Measurements from ENCODE around the gene SLU7. TPM values are rescaled to one million over a fixed set of nuclear protein-coding genes. Genes with fewer than 3 reads are reported as not detected.
"Not testable (repeated sequence)": the region's sequence is repeated elsewhere in the genome, so short reads cannot be mapped to it uniquely, and the experiment has no call there.

Gene SLU7
- total RNA-seq, 4 donors from 2014 or later, result 48.1 to 118 (median 83.8) TPM

- no peak for DNase-seq (ENCODE audit: low spot score in 2 of 2)
- H3K9me3 ChIP-seq, result no peaks in the 10 kb centered on the region
- no peak overlapping the region for H3K4me3 ChIP-seq
- no peak overlapping the region for H3K27ac ChIP-seq
- H3K4me1 ChIP-seq, result peaks cover 15% of the 10 kb centered on the region
- TF ChIP-seq POLR2A (IDR thresholded peaks at IDR 0.05) (no peak), POLR2AphosphoS5 (IDR thresholded peaks at IDR 0.05) (no peak), EP300 (IDR thresholded peaks at IDR 0.05) (no peak)
- TF ChIP-seq, protein P1, sequence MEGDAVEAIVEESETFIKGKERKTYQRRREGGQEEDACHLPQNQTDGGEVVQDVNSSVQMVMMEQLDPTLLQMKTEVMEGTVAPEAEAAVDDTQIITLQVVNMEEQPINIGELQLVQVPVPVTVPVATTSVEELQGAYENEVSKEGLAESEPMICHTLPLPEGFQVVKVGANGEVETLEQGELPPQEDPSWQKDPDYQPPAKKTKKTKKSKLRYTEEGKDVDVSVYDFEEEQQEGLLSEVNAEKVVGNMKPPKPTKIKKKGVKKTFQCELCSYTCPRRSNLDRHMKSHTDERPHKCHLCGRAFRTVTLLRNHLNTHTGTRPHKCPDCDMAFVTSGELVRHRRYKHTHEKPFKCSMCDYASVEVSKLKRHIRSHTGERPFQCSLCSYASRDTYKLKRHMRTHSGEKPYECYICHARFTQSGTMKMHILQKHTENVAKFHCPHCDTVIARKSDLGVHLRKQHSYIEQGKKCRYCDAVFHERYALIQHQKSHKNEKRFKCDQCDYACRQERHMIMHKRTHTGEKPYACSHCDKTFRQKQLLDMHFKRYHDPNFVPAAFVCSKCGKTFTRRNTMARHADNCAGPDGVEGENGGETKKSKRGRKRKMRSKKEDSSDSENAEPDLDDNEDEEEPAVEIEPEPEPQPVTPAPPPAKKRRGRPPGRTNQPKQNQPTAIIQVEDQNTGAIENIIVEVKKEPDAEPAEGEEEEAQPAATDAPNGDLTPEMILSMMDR (IDR thresholded peaks at IDR 0.05), result no peak
- no peaks in the 10 kb centered on the region for H3K27me3 ChIP-seq
- no peaks in the 10 kb centered on the region for H3K36me3 ChIP-seq
Measured at GRCh38 chr5:160437271-160437670, 18.4 kb upstream of the SLU7 start.

DNA sequence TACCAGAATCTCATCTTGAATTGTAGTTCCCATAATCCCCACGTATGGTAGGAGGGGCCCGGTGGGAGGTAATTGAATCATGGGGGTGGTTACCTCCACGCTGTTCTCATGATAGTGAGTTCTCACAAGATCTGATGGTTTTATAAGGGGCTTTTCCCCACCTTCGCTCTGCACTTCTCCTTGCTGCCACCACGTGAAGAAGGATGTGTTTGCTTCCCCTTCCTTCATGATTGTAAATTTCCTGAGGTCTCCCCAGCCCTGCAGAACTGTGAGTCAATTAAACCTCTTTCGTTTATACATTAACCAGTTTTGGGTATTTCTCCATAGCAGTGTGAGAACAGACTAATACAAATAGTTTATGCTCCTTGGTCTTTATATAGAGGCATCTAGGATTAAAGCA lies 17.8 kb upstream of the SLU7 start:
- peaks cover 15% of the 10 kb centered on the region for H3K4me1 ChIP-seq
- not testable (repeated sequence) for H3K27me3 ChIP-seq; DNase-seq (ENCODE audit: low spot score in 2 of 2); H3K36me3 ChIP-seq; H3K9me3 ChIP-seq; H3K27ac ChIP-seq; H3K4me3 ChIP-seq
- WGBS, result 61% methylated on average over 6 of the region's 6 CpGs

DNA sequence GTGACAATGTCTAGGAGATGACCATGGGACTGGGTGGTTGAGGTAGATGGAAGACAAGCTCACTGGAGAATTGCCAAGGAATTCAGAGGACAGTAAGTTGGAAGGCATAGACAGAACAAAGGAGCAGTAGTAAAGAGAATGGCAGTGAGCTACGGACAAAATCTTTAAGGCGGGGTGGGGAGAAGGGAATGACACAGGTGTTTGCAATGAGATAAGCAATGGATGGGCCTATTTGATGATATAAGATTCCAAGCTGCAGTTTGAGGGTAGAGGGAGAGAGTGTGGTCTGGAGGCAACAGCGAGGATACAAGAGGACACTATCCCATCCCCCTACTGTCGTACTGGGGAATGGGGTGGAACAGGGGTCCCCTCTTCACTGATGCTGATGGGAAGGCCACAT lies 17.1 kb upstream of the SLU7 start:
- Histone ChIP-seq H3K4me1 (peaks cover 15% of the 10 kb centered on the region), H3K9me3 (no peaks in the 10 kb centered on the region), H3K27me3 (no peaks in the 10 kb centered on the region), H3K36me3 (no peaks in the 10 kb centered on the region), H3K4me3 (no peak overlapping the region), H3K27ac (no peak overlapping the region)
- no peak for DNase-seq (ENCODE audit: low spot score in 2 of 2)
- TF ChIP-seq, protein P1 (IDR thresholded peaks at IDR 0.05), result no peak
- TF ChIP-seq POLR2A (IDR thresholded peaks at IDR 0.05) (no peak), EP300 (IDR thresholded peaks at IDR 0.05) (no peak), POLR2AphosphoS5 (IDR thresholded peaks at IDR 0.05) (no peak)
- WGBS, result 88% methylated on average over 4 of the region's 4 CpGs

DNA sequence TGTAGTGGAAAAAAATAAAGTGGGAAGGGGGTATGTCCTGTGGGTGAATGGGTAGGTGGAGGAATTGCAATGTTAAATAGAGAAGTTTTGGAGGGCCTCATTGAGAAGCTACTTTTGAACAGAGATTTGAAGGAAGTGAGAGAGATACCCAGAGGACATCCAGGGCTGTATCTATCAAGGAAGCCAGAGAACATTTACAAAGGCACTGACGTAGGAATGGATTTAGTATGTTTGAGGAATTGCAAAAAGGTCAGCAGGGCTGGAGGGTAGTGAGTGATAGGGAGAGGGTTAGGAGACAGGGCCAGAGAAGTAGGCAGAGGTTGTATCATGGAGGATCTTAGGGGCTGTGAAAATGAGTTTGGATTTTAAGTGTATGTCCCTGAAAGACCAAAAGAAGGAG lies 16.7 kb upstream of the SLU7 start:
- no peak overlapping the region for H3K27ac ChIP-seq
- no peaks in the 10 kb centered on the region for H3K36me3 ChIP-seq
- no peak overlapping the region for H3K4me3 ChIP-seq
- H3K9me3 ChIP-seq, result no peaks in the 10 kb centered on the region
- no peak for DNase-seq (ENCODE audit: low spot score in 2 of 2)
- WGBS, result 92% methylated on average over 1 of the region's 1 CpG
- TF ChIP-seq POLR2A (IDR thresholded peaks at IDR 0.05), result no peak
- TF ChIP-seq, protein P1 (IDR thresholded peaks at IDR 0.05), result no peak
- no peak for TF ChIP-seq EP300 (IDR thresholded peaks at IDR 0.05)
- TF ChIP-seq POLR2AphosphoS5 (IDR thresholded peaks at IDR 0.05), result no peak
- peaks cover 15% of the 10 kb centered on the region for H3K4me1 ChIP-seq
- H3K27me3 ChIP-seq, result no peaks in the 10 kb centered on the region

GRCh38 chr5:160434022-160434531 lies 15.2 kb upstream of the SLU7 start:
- no peak for DNase-seq (ENCODE audit: low spot score in 2 of 2)
- H3K27ac ChIP-seq, result no peak overlapping the region
- peaks cover 11% of the 10 kb centered on the region for H3K4me1 ChIP-seq
- WGBS, result 52% methylated on average over 9 of the region's 9 CpGs
- H3K9me3 ChIP-seq, result no peaks in the 10 kb centered on the region
- no peak for TF ChIP-seq EP300 (IDR thresholded peaks at IDR 0.05)
- TF ChIP-seq POLR2A (IDR thresholded peaks at IDR 0.05), result no peak
- TF ChIP-seq, protein P1 (IDR thresholded peaks at IDR 0.05), result no peak
- no peak for TF ChIP-seq POLR2AphosphoS5 (IDR thresholded peaks at IDR 0.05)
- H3K4me3 ChIP-seq, result no peak overlapping the region
- H3K27me3 ChIP-seq, result no peaks in the 10 kb centered on the region
- H3K36me3 ChIP-seq, result no peaks in the 10 kb centered on the region

GRCh38 chr5:160432787-160433186 lies 13.9 kb upstream of the SLU7 start:
- H3K4me3 ChIP-seq, result no peak overlapping the region
- peaks cover 4% of the 10 kb centered on the region for H3K4me1 ChIP-seq
- TF ChIP-seq POLR2AphosphoS5 (IDR thresholded peaks at IDR 0.05) (no peak), POLR2A (IDR thresholded peaks at IDR 0.05) (no peak), EP300 (IDR thresholded peaks at IDR 0.05) (no peak)
- TF ChIP-seq, protein P1 (IDR thresholded peaks at IDR 0.05), result no peak
- H3K27me3 ChIP-seq, result no peaks in the 10 kb centered on the region
- no peak overlapping the region for H3K27ac ChIP-seq
- DNase-seq (ENCODE audit: low spot score in 2 of 2), result no peak
- 94% methylated on average over 7 of the region's 7 CpGs for WGBS
- no peaks in the 10 kb centered on the region for H3K36me3 ChIP-seq
- H3K9me3 ChIP-seq, result no peaks in the 10 kb centered on the region

All from suprapubic skin (tissue), 4 donors.